HG03159 (cell line): Measurements from ENCODE around the gene FAM20C.
"Not testable (repeated sequence)": the region's sequence is repeated elsewhere in the genome, so short reads cannot be mapped to it uniquely, and the experiment has no call there.

Experiments used
- ATAC-seq: cut with Tn5 transposase; IDR thresholded peaks from one replicate; pipeline ENCODE4 v1.9.1; 2021; ENCODE audit warnings: mild to moderate bottlenecking, moderate library complexity; ENCODE audit not compliant: unreplicated experiment

Gene FAM20C

DNA sequence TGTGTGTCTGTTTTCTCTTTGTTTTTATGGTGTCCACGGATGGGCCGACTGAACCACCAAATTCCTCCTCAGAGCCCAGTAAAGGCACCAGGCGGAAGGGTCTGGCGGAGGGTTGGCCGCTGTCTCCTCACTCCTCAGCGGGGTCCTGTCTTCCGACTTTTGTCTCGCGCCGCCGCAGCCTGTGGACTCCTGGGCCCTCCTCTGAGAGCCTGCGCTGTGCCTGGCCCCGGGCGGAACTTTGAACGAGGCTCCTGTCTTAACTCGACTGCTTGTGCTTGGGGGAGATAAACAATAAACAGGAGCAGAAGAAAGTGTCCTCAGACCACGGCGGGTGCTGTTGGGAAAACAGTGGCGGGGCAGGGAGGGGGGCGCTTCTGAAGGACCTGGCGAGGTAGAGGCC lies 2.2 kb upstream of the FAM20C start:
- ATAC-seq: no peak

DNA sequence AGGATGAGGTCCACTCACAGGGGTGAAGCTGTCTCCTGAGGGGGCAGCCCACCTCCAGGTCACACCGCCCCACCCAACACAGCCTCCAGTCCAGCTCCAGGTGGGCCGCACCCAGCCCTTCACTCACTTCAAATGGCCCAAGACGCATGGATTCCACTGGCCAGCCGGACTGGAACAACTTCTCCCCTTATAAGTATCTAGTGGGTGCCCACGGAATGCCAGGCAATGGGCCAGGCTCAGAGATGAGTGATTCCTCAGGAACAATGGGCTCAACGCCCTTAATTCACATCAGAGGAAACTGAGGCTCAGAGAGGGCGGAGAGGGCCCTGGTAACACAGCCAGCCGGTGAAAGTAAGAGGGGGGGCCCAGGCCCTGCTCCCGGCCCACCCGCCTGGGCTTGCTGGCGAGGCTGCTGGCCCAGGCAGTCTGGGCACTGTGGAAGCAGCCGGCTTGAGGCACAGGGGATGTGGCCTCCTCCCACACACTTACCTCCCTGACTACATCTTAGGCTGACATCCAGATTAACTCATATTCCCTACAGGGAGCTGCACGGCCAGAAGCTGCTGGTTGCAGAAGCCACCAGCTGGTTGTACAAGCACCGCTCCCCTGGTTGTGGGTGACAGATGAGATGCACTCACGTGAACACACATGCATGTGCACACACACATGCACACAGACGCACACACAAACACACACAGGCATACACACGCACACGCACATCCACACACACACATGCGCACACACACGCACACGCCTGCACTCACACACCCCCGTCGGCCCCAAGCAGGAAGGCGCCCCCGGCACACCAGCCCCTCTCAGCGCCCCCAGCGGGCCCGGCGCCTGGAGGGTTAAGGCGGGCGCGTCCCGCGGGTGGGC lies 1.0 kb upstream of the FAM20C start:
- no peak for ATAC-seq

DNA sequence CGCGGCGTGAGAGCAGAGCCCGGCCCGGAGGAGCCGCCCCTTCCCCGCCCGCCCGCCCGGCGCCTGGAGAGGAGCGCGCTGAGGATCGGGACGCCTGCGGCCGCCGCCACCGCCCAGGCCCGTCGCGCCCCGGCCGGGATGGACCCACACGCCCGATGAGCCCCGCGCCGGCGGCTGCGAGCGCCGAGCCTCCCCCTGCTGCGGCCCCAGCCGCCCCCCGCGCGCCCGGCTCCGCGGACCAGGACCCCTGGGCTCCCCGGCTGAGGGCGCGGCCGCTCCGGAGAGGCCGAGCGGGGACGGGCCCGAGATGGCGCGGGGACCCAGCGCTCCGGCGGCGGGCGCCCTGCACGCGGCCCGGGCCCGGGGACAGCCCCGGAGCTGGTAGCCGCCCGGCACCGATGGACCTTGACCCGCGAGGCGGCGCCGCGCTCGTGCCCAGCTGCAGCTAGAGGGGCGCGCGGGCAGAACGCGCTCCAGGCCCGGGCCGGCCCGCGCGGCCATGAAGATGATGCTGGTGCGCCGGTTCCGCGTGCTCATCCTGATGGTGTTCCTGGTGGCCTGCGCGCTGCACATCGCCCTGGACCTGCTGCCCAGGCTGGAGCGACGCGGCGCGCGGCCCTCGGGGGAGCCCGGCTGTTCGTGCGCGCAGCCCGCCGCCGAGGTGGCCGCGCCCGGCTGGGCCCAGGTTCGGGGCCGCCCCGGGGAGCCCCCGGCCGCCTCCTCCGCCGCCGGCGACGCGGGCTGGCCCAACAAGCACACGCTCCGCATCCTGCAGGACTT lies 520 bp downstream of the FAM20C start:
- no peak for ATAC-seq

GRCh38 chr7:193481-194251 lies 1.3 kb downstream of the FAM20C start:
- ATAC-seq: no peak

- ATAC-seq: no peak
Observed at GRCh38 chr7:194252-195009, 2.1 kb downstream of the FAM20C start.

DNA sequence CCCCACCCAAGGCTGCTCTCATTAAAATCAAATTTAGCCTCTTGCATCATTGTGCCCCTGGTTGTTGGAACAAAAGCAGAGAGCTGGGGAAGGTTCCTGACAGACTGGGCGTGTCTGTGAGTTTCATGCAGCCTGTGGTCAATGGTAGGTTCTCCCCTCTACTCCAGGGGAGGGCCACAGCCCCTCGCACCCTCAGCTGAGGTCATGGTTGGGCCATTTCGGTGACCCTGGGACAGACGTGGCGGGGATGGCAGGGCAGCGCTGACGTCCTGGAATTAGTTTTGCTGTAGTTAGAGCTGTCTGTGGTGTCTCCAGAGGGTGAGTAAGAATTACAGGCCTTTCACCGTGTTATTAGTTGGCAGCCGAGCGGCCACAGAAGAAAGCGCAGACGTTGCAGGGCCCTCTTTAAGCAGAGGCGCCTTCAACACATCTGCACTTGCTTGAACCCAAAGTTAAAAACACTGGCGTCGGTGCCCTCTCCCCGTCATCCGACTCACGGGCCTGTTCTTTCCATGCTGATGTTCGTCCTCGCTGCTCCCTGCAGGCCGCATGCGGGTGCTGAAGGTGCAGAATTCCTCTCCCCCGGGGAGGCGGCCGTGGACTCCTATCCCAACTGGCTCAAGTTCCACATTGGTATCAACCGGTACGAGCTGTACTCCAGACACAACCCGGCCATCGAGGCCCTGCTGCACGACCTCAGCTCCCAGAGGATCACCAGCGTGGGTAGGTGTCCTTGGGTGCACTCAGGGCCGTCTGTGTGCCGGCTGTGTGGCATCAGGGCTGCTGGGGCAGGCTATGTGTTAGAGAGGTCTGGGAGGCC lies 2.8 kb downstream of the FAM20C start:
- ATAC-seq: no peak

DNA sequence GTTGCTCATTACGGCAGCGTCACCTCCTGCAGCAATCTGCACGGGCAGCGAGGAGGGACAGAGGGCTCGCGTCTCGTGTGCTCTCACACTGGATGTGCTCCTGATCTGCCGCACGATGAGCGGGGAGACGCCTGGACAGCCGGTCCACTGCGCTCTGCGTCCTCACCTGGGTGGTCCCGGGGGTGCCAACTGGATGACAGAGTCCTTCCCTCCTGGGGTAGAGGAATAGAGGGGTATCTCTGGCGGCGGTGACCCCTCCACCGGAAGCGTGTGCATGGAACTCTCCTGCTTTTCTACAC lies 3.4 kb downstream of the FAM20C start:
- no peak for ATAC-seq

DNA sequence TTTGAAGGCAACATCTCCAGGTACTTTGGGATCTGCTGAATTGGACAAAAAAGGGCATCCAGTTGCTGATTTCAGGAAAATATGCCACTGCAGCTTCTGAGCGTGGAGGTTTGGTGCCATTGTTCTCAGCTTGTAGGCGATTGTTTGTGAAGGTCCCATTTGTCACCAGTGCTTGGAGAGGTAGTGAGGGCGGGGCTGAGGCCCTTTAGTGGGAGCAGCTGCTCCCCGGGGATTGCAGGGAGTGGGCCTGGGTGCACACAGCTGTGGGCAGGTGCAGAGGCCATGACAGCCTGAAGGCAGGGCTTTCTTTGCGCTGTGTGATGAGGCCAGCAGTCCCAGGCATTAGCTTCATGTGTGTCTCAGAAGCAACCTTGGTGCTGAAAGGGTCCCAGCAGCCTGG lies 3.9 kb downstream of the FAM20C start:
- ATAC-seq: no peak

- ATAC-seq: no peak
Observed at GRCh38 chr7:196778-197321, 4.5 kb downstream of the FAM20C start.

- no peak for ATAC-seq
Observed at GRCh38 chr7:197413-198335, 5.3 kb downstream of the FAM20C start.

- no peak for ATAC-seq
Observed at GRCh38 chr7:199483-200249, 7.3 kb downstream of the FAM20C start.

DNA sequence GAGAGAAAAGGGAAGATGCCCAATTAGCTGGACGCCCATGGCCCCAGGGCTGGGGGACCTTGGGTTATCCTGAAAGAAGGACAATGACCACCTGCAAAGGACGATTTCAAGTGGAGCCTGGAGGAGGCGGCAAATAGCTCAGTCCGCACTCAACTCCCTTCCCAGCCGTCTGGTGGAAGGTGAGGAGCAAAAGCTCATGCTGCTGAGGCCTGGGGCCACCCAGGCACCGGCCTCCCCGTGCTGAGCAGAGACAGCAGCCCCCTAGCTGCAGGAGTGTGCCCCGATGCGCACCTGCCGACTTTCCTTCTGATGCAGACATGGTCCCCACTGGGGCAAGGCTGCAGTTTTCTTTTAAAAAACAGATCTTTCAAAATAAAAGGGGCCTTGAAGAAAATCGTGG lies 7.9 kb downstream of the FAM20C start:
- no peak for ATAC-seq

GRCh38 chr7:200704-201103 lies 8.3 kb downstream of the FAM20C start:
- ATAC-seq: no peak

DNA sequence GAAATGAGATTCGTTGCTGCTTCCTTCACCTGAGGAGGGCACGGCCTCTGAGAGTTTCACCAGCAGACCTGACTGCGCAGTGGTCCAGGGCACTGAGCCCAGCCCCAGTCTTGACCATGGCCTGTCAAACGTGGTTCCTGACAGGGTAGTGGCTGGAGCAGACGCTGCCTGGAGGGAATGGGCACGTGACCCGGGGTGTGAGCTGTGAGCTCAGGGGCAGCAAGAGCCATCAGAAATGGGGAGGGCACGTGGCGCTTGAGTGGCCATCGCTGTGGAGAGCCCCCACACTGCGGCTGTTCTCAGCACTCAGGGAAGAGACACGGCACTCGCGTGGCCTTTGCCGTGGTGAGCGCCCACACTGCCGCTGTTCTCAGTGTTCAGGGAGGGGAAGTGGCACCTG lies 12.0 kb downstream of the FAM20C start:
- ATAC-seq: no peak

- no peak for ATAC-seq
Observed at GRCh38 chr7:205115-206010, 13.0 kb downstream of the FAM20C start.

GRCh38 chr7:206351-206750 lies 14.0 kb downstream of the FAM20C start:
- ATAC-seq: not testable (repeated sequence)
